ENCODE data around the gene BCAS4.

BCAS4 gene

DNA sequence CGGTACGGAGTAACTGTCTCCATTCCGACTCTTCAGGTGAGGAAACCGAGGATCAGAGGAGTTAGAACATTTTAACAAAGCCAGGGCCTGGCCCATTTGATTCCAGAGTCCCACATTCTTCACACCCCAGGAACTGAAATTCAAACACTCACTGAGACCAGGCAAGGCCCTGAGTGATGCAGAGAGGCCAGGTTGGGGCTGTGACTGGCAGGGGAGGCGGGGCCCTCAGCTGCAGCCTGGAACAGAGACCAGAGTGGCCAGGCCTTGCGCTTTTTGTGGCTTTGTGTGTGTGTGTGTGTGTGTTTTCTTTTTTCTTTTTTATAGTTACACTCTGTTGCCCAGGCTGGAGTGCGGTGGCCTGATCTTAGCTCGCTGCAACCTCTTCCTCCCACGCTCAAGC is 57.2 kb downstream of the BCAS4 start:
- TF ChIP-seq, protein P1, sequence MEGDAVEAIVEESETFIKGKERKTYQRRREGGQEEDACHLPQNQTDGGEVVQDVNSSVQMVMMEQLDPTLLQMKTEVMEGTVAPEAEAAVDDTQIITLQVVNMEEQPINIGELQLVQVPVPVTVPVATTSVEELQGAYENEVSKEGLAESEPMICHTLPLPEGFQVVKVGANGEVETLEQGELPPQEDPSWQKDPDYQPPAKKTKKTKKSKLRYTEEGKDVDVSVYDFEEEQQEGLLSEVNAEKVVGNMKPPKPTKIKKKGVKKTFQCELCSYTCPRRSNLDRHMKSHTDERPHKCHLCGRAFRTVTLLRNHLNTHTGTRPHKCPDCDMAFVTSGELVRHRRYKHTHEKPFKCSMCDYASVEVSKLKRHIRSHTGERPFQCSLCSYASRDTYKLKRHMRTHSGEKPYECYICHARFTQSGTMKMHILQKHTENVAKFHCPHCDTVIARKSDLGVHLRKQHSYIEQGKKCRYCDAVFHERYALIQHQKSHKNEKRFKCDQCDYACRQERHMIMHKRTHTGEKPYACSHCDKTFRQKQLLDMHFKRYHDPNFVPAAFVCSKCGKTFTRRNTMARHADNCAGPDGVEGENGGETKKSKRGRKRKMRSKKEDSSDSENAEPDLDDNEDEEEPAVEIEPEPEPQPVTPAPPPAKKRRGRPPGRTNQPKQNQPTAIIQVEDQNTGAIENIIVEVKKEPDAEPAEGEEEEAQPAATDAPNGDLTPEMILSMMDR (IDR thresholded peaks at IDR 0.05; ENCODE audit: low read depth, low read length): no peak

GRCh38 chr20:50854506-50855249 is 59.8 kb downstream of the BCAS4 start:
- Histone ChIP-seq H3K36me3 (no peaks in the 10 kb centered on the region), H3K9me3 (ENCODE audit: severe bottlenecking) (no peaks in the 10 kb centered on the region), H3K27ac (no peak overlapping the region), H3K4me3 (ENCODE audit: low read depth, low read length) (no peak overlapping the region), H3K27me3 (ENCODE audit: insufficient read depth, low read depth, severe bottlenecking) (no peaks in the 10 kb centered on the region)
- TF ChIP-seq, protein P1 (IDR thresholded peaks at IDR 0.05; ENCODE audit: low read depth, low read length): no peak
- no peak for DNase-seq

More for the DNA sequence above, 57.2 kb downstream of the BCAS4 start:
- H3K36me3 ChIP-seq: no peaks in the 10 kb centered on the region
- H3K27ac ChIP-seq: no peak overlapping the region
- no peak for DNase-seq
- no peaks in the 10 kb centered on the region for H3K9me3 ChIP-seq (ENCODE audit: severe bottlenecking)
- no peak overlapping the region for H3K4me3 ChIP-seq (ENCODE audit: low read depth, low read length)
- no peaks in the 10 kb centered on the region for H3K27me3 ChIP-seq (ENCODE audit: insufficient read depth, low read depth, severe bottlenecking)

DNA sequence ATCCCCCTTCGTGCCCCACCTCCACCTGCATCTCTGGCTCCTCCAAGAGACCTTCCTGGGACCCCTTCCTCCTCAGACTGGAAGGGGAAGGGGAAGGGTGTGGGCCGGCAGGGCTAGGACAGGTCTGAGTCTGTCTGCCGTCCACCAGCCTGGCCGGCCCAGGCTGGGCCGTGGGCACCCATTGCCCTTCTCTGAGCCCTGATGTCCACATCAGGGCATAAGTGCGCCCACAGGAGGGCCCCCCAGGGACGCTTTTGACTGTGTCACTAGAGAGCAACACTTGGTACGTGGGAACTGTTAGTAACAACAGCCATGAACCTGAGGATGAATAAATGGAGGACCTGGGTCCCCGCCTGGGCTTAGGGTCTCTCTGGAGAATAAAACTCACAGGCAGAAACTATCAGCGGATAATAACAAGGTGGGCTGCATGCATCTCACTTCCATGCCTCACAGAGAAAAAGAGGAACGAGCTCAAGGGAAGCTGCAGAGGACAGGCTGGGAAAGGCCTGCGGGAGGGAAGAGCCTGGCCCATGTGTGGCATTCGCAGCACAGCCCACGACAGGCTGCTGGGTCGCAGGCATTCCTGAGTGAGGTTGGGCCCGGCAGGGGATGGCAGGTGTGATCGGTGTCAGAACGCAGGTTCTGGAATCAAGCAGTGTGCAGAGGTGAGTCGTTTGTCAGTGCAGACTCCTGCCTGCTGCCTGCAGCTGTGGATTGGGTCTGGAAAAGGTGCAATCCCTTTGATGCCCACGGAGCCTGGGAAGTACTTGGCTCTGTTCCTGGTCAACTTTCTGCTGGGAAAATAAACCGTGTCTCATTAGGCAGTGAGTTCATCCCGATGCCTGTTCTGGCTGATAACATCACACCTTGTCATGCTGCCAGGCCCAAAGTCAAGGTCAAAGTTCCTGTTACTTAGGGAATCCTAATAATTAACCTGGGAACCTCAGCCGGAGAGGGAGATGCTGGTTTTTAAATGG is 60.9 kb downstream of the BCAS4 start:
- H3K27me3 ChIP-seq (ENCODE audit: insufficient read depth, low read depth, severe bottlenecking): no peaks in the 10 kb centered on the region
- H3K27ac ChIP-seq: no peak overlapping the region
- H3K36me3 ChIP-seq: no peaks in the 10 kb centered on the region
- DNase-seq: no peak
- no peak overlapping the region for H3K4me3 ChIP-seq (ENCODE audit: low read depth, low read length)
- TF ChIP-seq, protein P1 (IDR thresholded peaks at IDR 0.05; ENCODE audit: low read depth, low read length): no peak
- no peaks in the 10 kb centered on the region for H3K9me3 ChIP-seq (ENCODE audit: severe bottlenecking)

DNA sequence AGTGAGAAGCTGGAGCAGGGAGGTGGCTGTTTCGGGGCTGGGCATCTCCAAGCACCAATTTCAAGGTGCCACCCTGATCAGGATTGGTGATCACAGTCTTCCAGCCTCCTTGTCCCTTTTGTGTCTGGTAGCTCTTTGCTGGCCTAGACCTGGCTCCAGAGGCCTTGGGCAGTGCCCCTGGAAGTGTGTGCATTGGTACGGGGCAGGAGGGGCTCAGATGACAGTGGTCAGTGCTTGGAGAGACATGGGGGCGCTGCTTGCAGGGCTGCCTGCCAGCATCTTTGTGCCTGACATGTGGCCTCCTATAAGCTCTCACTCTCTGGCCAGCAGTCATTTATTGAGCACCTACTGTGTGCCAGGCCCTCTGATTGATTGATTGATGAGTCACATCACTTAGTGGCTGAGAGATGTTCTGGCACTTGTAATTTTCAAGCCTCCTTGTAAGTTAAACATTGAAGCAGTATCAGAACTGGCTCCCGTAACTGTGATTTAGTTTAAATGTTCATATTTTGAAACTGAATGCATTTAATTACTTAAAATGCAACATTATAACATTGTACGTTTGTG is 61.7 kb downstream of the BCAS4 start:
- H3K9me3 ChIP-seq (ENCODE audit: severe bottlenecking): no peaks in the 10 kb centered on the region
- H3K27me3 ChIP-seq (ENCODE audit: insufficient read depth, low read depth, severe bottlenecking): no peaks in the 10 kb centered on the region
- no peaks in the 10 kb centered on the region for H3K36me3 ChIP-seq
- DNase-seq: no peak
- no peak overlapping the region for H3K27ac ChIP-seq
- TF ChIP-seq, protein P1 (IDR thresholded peaks at IDR 0.05; ENCODE audit: low read depth, low read length): no peak
- H3K4me3 ChIP-seq (ENCODE audit: low read depth, low read length): no peak overlapping the region

DNA sequence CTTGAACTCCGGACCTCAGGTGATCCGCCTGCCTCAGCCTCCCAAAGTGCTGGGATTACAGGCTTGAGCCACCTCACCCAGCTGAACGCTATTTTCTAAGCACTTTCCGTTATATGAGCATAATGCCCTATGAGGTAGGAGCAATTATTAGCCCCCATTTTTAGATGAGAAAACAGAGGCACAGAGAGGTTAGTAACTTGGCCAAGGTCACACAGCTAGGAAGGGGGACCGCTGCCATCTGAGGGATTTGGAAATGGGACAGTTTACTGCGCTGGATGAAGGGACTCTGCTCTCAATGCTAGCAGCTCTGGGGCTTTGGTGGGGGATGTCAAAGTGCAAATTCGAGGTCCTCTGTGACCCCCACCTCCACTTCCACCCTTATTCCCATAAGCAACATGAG is 62.5 kb downstream of the BCAS4 start:
- H3K9me3 ChIP-seq (ENCODE audit: severe bottlenecking): no peaks in the 10 kb centered on the region
- H3K27me3 ChIP-seq (ENCODE audit: insufficient read depth, low read depth, severe bottlenecking): no peaks in the 10 kb centered on the region
- H3K36me3 ChIP-seq: no peaks in the 10 kb centered on the region
- TF ChIP-seq, protein P1 (IDR thresholded peaks at IDR 0.05; ENCODE audit: low read depth, low read length): no peak
- H3K4me3 ChIP-seq (ENCODE audit: low read depth, low read length): no peak overlapping the region
- DNase-seq: no peak
- no peak overlapping the region for H3K27ac ChIP-seq

Measured in WERI-Rb-1 (cell line).